GM23338 (cell line): ENCODE data around the gene MAGI1. TPM values are rescaled to one million over a fixed set of nuclear protein-coding genes. Genes with fewer than 3 reads are reported as not detected.

Source experiments
- ATAC-seq: fragments of 200-7000 bp; cut with Tn5 transposase; 3 replicates; pipeline ENCODE4 v1.9.1; 2020
- DNase-seq: peaks from one replicate; pipeline ENCODE4 v3.0.0-alpha.2; 2015; ENCODE audit warnings: low spot score
- H2AFZ ChIP-seq: fragments of 200-600 bp; sonication (generic); 2 replicates; pipeline ENCODE4 v1.8.0; 2016; ENCODE audit warnings: antibody characterized with exemption, mild to moderate bottlenecking, moderate library complexity
- H3F3A ChIP-seq: fragments of 200-600 bp; sonication (generic); replicated peaks from 2 replicates; pipeline ENCODE4 v1.8.0; 2017; ENCODE audit warnings: antibody characterized with exemption, mixed run types, low read depth
- H3K27ac ChIP-seq: fragments of 200-600 bp; sonication (generic); 2 replicates; pipeline ENCODE4 v1.6.1; 2016; ENCODE audit warnings: low read depth
- H3K27me3 ChIP-seq: fragments of 200-600 bp; sonication (generic); 2 replicates; pipeline ENCODE4 v1.8.0; 2016; ENCODE audit warnings: mild to moderate bottlenecking, mixed run types, moderate library complexity; ENCODE audit not compliant: insufficient read depth
- H3K36me3 ChIP-seq: fragments of 200-600 bp; sonication (generic); 2 replicates; pipeline ENCODE4 v1.8.0; 2016; ENCODE audit warnings: mild to moderate bottlenecking; ENCODE audit not compliant: insufficient read depth
- H3K4me1 ChIP-seq: fragments of 200-600 bp; sonication (generic); 2 replicates; pipeline ENCODE4 v1.8.0; 2016; ENCODE audit warnings: mild to moderate bottlenecking, moderate library complexity; ENCODE audit not compliant: insufficient read depth
- H3K4me2 ChIP-seq: fragments of 200-600 bp; sonication (generic); 2 replicates; pipeline ENCODE4 v1.7.1; 2017; ENCODE audit warnings: mixed run types
- H3K4me3 ChIP-seq: fragments of 200-600 bp; sonication (generic); 2 replicates; pipeline ENCODE4 v1.6.1; 2016; ENCODE audit warnings: mixed run types
- H3K79me2 ChIP-seq: fragments of 200-600 bp; sonication (generic); replicated peaks from 2 replicates; pipeline ENCODE4 v1.8.0; 2017; ENCODE audit warnings: mild to moderate bottlenecking; ENCODE audit not compliant: insufficient read depth
- H3K9me2 ChIP-seq: fragments of 200-600 bp; sonication (generic); 2 replicates; pipeline ENCODE4 v1.8.0; 2017; ENCODE audit not compliant: insufficient read depth
- H4K20me1 ChIP-seq: fragments of 200-600 bp; sonication (generic); replicated peaks from 2 replicates; pipeline ENCODE4 v1.8.0; 2017; ENCODE audit warnings: mild to moderate bottlenecking; ENCODE audit not compliant: insufficient read depth
- H3K27ac Mint-ChIP-seq: 2 replicates; pipeline ENCODE4 v1.8.0; 2020; ENCODE audit warnings: inconsistent platforms, mild to moderate bottlenecking, moderate library complexity, mixed read lengths
- H3K27me3 Mint-ChIP-seq: 3 replicates; pipeline ENCODE4 v1.8.0; 2022; ENCODE audit warnings: low read depth, mild to moderate bottlenecking, moderate library complexity, mixed read lengths, inconsistent platforms; ENCODE audit not compliant: insufficient read depth, poor library complexity
- H3K36me3 Mint-ChIP-seq: 3 replicates; pipeline ENCODE4 v1.8.0; 2021; ENCODE audit warnings: low read depth, mild to moderate bottlenecking, inconsistent platforms, moderate library complexity, mixed read lengths
- H3K4me1 Mint-ChIP-seq: 3 replicates; pipeline ENCODE4 v1.8.0; 2020; ENCODE audit warnings: mild to moderate bottlenecking, inconsistent platforms, mixed read lengths
- H3K4me3 Mint-ChIP-seq: 3 replicates; pipeline ENCODE4 v1.8.0; 2021; ENCODE audit warnings: moderate library complexity, mild to moderate bottlenecking, inconsistent platforms, mixed read lengths
- H3K9me3 Mint-ChIP-seq: 3 replicates; pipeline ENCODE4 v1.8.0; 2020; ENCODE audit warnings: moderate library complexity, mild to moderate bottlenecking, inconsistent platforms, mixed read lengths
- CREB1 ChIP-seq: fragments of 250-450 bp; sonication (Bioruptor Pico); IDR thresholded peaks from 2 replicates; pipeline ENCODE4 v1.5.0; 2020; ENCODE audit warnings: low read depth, mild to moderate bottlenecking, moderate library complexity
- EZH2phosphoT487 ChIP-seq: fragments of 200-600 bp; sonication (generic); IDR thresholded peaks from one replicate; pipeline ENCODE4 v1.8.1; 2018; ENCODE audit warnings: antibody characterized with exemption; ENCODE audit not compliant: unreplicated experiment
- JUNB ChIP-seq: IDR thresholded peaks from one replicate; pipeline ENCODE4 v1.6.1; 2016; ENCODE audit warnings: antibody characterized with exemption; ENCODE audit not compliant: unreplicated experiment
- POLR2AphosphoS5 ChIP-seq: IDR thresholded peaks from 2 replicates; pipeline ENCODE4 v1.6.1; 2016; ENCODE audit warnings: antibody characterized with exemption, low read depth
- ZNF114 ChIP-seq: fragments of 250-450 bp; sonication (Bioruptor Pico); IDR thresholded peaks from 2 replicates; pipeline ENCODE4 v1.5.0; 2020; ENCODE audit warnings: mild to moderate bottlenecking, moderate library complexity
- ZNF331 ChIP-seq: fragments of 250-450 bp; sonication (Bioruptor Pico); IDR thresholded peaks from 2 replicates; pipeline ENCODE4 v1.5.0; 2020; ENCODE audit warnings: low read depth, mild to moderate bottlenecking, moderate library complexity
- ZNF462 ChIP-seq: fragments of 250-450 bp; sonication (Bioruptor Pico); IDR thresholded peaks from 2 replicates; pipeline ENCODE4 v1.5.0; 2020; ENCODE audit warnings: mild to moderate bottlenecking, moderate library complexity
- polyA plus RNA-seq: library from polyadenylated mRNA; unstranded; fragments of >200 nt; fragmentation: Nextera tagmentation; extraction: Ambion mirVana; gene quantifications from 2 replicates; pipeline ENCODE4 v1.2.1, GENCODE V29; 2016
- total RNA-seq: library from RNA; depleted of rRNA; stranded (reverse); fragments of >200 nt; shearing (Covaris generic); gene quantifications from 2 replicates; pipeline ENCODE4 v1.2.3, GENCODE V29; 2014

MAGI1 gene
- total and polyA plus RNA-seq, 2 experiments from 2014 or later = 27.4 to 71.2 TPM

- peaks cover 4% of the 10 kb centered on the region; the same call in 1 of the 2 replicates for H3K9me2 ChIP-seq
- Mint-ChIP-seq H3K4me3 (no peak overlapping the region), H3K27ac (no peak overlapping the region), H3K27me3 (no peaks in the 10 kb centered on the region), H3K9me3 (no peaks in the 10 kb centered on the region), H3K4me1 (peaks cover 6% of the 10 kb centered on the region; the same call in 1 of the 3 replicates), H3K36me3 (peaks cover 64% of the 10 kb centered on the region)
- H3F3A ChIP-seq = no peaks in the 10 kb centered on the region
- H4K20me1 ChIP-seq = no peaks in the 10 kb centered on the region
- no peak overlapping the region for H3K4me2 ChIP-seq
- no peak overlapping the region for H3K4me3 ChIP-seq
- H3K36me3 ChIP-seq = peaks cover 15% of the 10 kb centered on the region; the same call in 1 of the 2 replicates
- H3K4me1 ChIP-seq = no peaks in the 10 kb centered on the region
- TF ChIP-seq ZNF331 (CRISPR knock-in tag) (no peak), POLR2AphosphoS5 (no peak), ZNF114 (CRISPR knock-in tag) (no peak), EZH2phosphoT487 (no peak), ZNF462 (CRISPR knock-in tag) (no peak)
- H2AFZ ChIP-seq = no peak overlapping the region
- DNase-seq = no peak
- no peak for ATAC-seq
- no peaks in the 10 kb centered on the region for H3K27me3 ChIP-seq
- H3K27ac ChIP-seq = no peak overlapping the region
- no peaks in the 10 kb centered on the region for H3K79me2 ChIP-seq
Measured at GRCh38 chr3:65377637-65378036, 661.1 kb downstream of the MAGI1 start.

- H3K9me3 Mint-ChIP-seq = no peaks in the 10 kb centered on the region
- H3K4me3 Mint-ChIP-seq = no peak overlapping the region
- H3K36me3 ChIP-seq = peaks cover 6% of the 10 kb centered on the region; the same call in 1 of the 2 replicates
- H3K36me3 Mint-ChIP-seq = peaks cover 64% of the 10 kb centered on the region
- H3K9me2 ChIP-seq = peaks cover 4% of the 10 kb centered on the region; the same call in 1 of the 2 replicates
- no peaks in the 10 kb centered on the region for H3K4me1 ChIP-seq
- no peak overlapping the region for H3K4me3 ChIP-seq
- H3K27me3 Mint-ChIP-seq = no peaks in the 10 kb centered on the region
- DNase-seq (no peak), ATAC-seq (no peak)
- peaks cover 6% of the 10 kb centered on the region; the same call in 1 of the 3 replicates for H3K4me1 Mint-ChIP-seq
- no peaks in the 10 kb centered on the region for H3K79me2 ChIP-seq
- H3K27me3 ChIP-seq = no peaks in the 10 kb centered on the region
- H3K4me2 ChIP-seq = no peak overlapping the region
- H3F3A ChIP-seq = no peaks in the 10 kb centered on the region
- H2AFZ ChIP-seq = no peak overlapping the region
- H3K27ac ChIP-seq = peak overlapping the region; percentile 21; the same call in 1 of the 2 replicates
- H4K20me1 ChIP-seq = no peaks in the 10 kb centered on the region
- no peak overlapping the region; the same call in 1 of the 2 replicates for H3K27ac Mint-ChIP-seq
- TF ChIP-seq ZNF331 (CRISPR knock-in tag) (no peak), JUNB (no peak), ZNF114 (CRISPR knock-in tag) (no peak), CREB1 (CRISPR knock-in tag) (no peak)
Measured at GRCh38 chr3:65376426-65376825, 662.3 kb downstream of the MAGI1 start.
